ENCODE results near the gene COL28A1.

- TF ChIP-seq CTCF (conservative IDR thresholded peaks at IDR 0.05; ENCODE audit: low read depth in 2 of 2): no peak
- TF ChIP-seq CREB1 (CRISPR knock-in tag; IDR thresholded peaks at IDR 0.05; ENCODE audit: low read depth): no peak
- no peak for TF ChIP-seq POLR2AphosphoS5 (IDR thresholded peaks at IDR 0.05; ENCODE audit: low read depth)
- TF ChIP-seq ETS1 (IDR thresholded peaks at IDR 0.05): no peak
- no peak for TF ChIP-seq EZH2 (IDR thresholded peaks at IDR 0.05; ENCODE audit: low read depth, unreplicated experiment)
- TF ChIP-seq EZH2phosphoT487 (IDR thresholded peaks at IDR 0.05; ENCODE audit: unreplicated experiment): no peak
- TF ChIP-seq, protein P1, sequence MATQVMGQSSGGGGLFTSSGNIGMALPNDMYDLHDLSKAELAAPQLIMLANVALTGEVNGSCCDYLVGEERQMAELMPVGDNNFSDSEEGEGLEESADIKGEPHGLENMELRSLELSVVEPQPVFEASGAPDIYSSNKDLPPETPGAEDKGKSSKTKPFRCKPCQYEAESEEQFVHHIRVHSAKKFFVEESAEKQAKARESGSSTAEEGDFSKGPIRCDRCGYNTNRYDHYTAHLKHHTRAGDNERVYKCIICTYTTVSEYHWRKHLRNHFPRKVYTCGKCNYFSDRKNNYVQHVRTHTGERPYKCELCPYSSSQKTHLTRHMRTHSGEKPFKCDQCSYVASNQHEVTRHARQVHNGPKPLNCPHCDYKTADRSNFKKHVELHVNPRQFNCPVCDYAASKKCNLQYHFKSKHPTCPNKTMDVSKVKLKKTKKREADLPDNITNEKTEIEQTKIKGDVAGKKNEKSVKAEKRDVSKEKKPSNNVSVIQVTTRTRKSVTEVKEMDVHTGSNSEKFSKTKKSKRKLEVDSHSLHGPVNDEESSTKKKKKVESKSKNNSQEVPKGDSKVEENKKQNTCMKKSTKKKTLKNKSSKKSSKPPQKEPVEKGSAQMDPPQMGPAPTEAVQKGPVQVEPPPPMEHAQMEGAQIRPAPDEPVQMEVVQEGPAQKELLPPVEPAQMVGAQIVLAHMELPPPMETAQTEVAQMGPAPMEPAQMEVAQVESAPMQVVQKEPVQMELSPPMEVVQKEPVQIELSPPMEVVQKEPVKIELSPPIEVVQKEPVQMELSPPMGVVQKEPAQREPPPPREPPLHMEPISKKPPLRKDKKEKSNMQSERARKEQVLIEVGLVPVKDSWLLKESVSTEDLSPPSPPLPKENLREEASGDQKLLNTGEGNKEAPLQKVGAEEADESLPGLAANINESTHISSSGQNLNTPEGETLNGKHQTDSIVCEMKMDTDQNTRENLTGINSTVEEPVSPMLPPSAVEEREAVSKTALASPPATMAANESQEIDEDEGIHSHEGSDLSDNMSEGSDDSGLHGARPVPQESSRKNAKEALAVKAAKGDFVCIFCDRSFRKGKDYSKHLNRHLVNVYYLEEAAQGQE (IDR thresholded peaks at IDR 0.05; ENCODE audit: unreplicated experiment): no peak
- no peak for TF ChIP-seq JUNB (IDR thresholded peaks at IDR 0.05; ENCODE audit: unreplicated experiment)
These were observed 109.0 kb downstream of the COL28A1 start for GRCh38 chr7:7426676-7427075.
